Parathyroid adenoma (tissue), 2 donors: ENCODE results near the gene CIAO3.

Experiments
- H2AFZ ChIP-seq: fragments of 300-600 bp; sonication (generic); one replicate; pipeline ENCODE4 v1.7.0; 2017; ENCODE audit warnings: antibody characterized with exemption, mild to moderate bottlenecking
- H3K27ac ChIP-seq: fragments of 300-600 bp; sonication (generic); one replicate; pipeline ENCODE4 v1.7.0; 2017
- H3K27me3 ChIP-seq: fragments of 300-600 bp; sonication (generic); one replicate; pipeline ENCODE4 v1.7.0; 2017; ENCODE audit warnings: low read length; ENCODE audit not compliant: control insufficient read depth, insufficient read depth
- H3K36me3 ChIP-seq: fragments of 300-600 bp; sonication (generic); one replicate; pipeline ENCODE4 v1.7.0; 2017; ENCODE audit warnings: low read length; ENCODE audit not compliant: control insufficient read depth, insufficient read depth
- H3K4me1 ChIP-seq: fragments of 300-600 bp; sonication (generic); one replicate; pipeline ENCODE4 v1.7.0; 2017; ENCODE audit warnings: control low read depth
- H3K4me2 ChIP-seq: fragments of 300-600 bp; sonication (generic); one replicate; pipeline ENCODE4 v1.7.0; 2017; ENCODE audit warnings: low read length
- H3K4me3 ChIP-seq: fragments of 300-600 bp; sonication (generic); one replicate; pipeline ENCODE4 v1.7.0; 2017; ENCODE audit warnings: low read depth, low read length
- H3K79me2 ChIP-seq: fragments of 300-600 bp; sonication (generic); one replicate; pipeline ENCODE4 v1.7.0; 2017; ENCODE audit warnings: control low read depth
- H3K9ac ChIP-seq: fragments of 300-600 bp; sonication (generic); one replicate; pipeline ENCODE4 v1.7.0; 2017; ENCODE audit warnings: mild to moderate bottlenecking
- H3K9me3 ChIP-seq: fragments of 300-600 bp; sonication (generic); one replicate; pipeline ENCODE4 v1.7.0; 2017; ENCODE audit warnings: low read length; ENCODE audit not compliant: control insufficient read depth
- CTCF ChIP-seq: fragments of 300-600 bp; sonication (generic); IDR thresholded peaks from one replicate; pipeline ENCODE4 v1.7.0; 2017; ENCODE audit warnings: antibody characterized with exemption, mild to moderate bottlenecking
- donor health status: primary hyperparathyroidism.

The CIAO3 gene

GRCh38 chr16:764848-765487, 24.2 kb upstream of the CIAO3 start:
- TF ChIP-seq CTCF: no peak
- H3K4me1 ChIP-seq: no peaks in the 10 kb centered on the region
- H3K27ac ChIP-seq: no peak overlapping the region
- H3K27me3 ChIP-seq: no peaks in the 10 kb centered on the region
- no peak overlapping the region for H3K4me2 ChIP-seq
- no peak overlapping the region for H2AFZ ChIP-seq
- no peaks in the 10 kb centered on the region for H3K36me3 ChIP-seq
- H3K79me2 ChIP-seq: no peaks in the 10 kb centered on the region
- H3K9me3 ChIP-seq: no peaks in the 10 kb centered on the region
- H3K9ac ChIP-seq: no peak overlapping the region
- no peak overlapping the region for H3K4me3 ChIP-seq

GRCh38 chr16:764184-764750, 23.5 kb upstream of the CIAO3 start:
- H3K4me1 ChIP-seq: no peaks in the 10 kb centered on the region
- no peak overlapping the region for H3K4me2 ChIP-seq
- no peaks in the 10 kb centered on the region for H3K36me3 ChIP-seq
- H3K4me3 ChIP-seq: no peak overlapping the region
- H3K79me2 ChIP-seq: no peaks in the 10 kb centered on the region
- no peaks in the 10 kb centered on the region for H3K9me3 ChIP-seq
- H3K27ac ChIP-seq: no peak overlapping the region
- H3K27me3 ChIP-seq: no peaks in the 10 kb centered on the region
- TF ChIP-seq CTCF: no peak
- no peak overlapping the region for H3K9ac ChIP-seq
- H2AFZ ChIP-seq: no peak overlapping the region

- Histone ChIP-seq H3K9ac (no peak overlapping the region), H3K9me3 (no peaks in the 10 kb centered on the region), H3K4me3 (no peak overlapping the region), H3K27me3 (no peaks in the 10 kb centered on the region), H2AFZ (no peak overlapping the region), H3K79me2 (no peaks in the 10 kb centered on the region), H3K4me1 (no peaks in the 10 kb centered on the region), H3K36me3 (no peaks in the 10 kb centered on the region), H3K4me2 (no peak overlapping the region), H3K27ac (no peak overlapping the region)
- TF ChIP-seq CTCF: no peak
These were observed 22.8 kb upstream of the CIAO3 start for GRCh38 chr16:763369-764183.

- no peaks in the 10 kb centered on the region for H3K27me3 ChIP-seq
These were observed 21.9 kb upstream of the CIAO3 start for GRCh38 chr16:762595-763268.

More at GRCh38 chr16:762595-763268, 21.9 kb upstream of the CIAO3 start:
- TF ChIP-seq CTCF: no peak
- no peak overlapping the region for H2AFZ ChIP-seq
- no peak overlapping the region for H3K4me2 ChIP-seq
- no peaks in the 10 kb centered on the region for H3K4me1 ChIP-seq
- H3K4me3 ChIP-seq: no peak overlapping the region
- no peak overlapping the region for H3K9ac ChIP-seq
- H3K79me2 ChIP-seq: no peaks in the 10 kb centered on the region
- H3K27ac ChIP-seq: no peak overlapping the region
- no peaks in the 10 kb centered on the region for H3K36me3 ChIP-seq
- H3K9me3 ChIP-seq: no peaks in the 10 kb centered on the region
